ENCODE results near the gene DSE.
A peak's percentile ranks its signal among the peaks of the same experiment; 100 is the strongest.

DSE gene

GRCh38 chr6:116437656-116438055, 66.9 kb downstream of the DSE start:
- no peak for TF ChIP-seq CTCF (IDR thresholded peaks at IDR 0.05; ENCODE audit: low read depth, low read length)
- DNase-seq (ENCODE audit: extremely low read depth, low read depth), result no peak

- no peak for TF ChIP-seq CTCF (IDR thresholded peaks at IDR 0.05; ENCODE audit: low read depth, low read length)
Measured at GRCh38 chr6:116438590-116439448, 68.1 kb downstream of the DSE start.

GRCh38 chr6:116439522-116440051, 68.8 kb downstream of the DSE start:
- no peak for TF ChIP-seq CTCF (IDR thresholded peaks at IDR 0.05; ENCODE audit: low read depth, low read length)
- no peak for DNase-seq (ENCODE audit: extremely low read depth, low read depth)

More at GRCh38 chr6:116438590-116439448, 68.1 kb downstream of the DSE start:
- no peak for DNase-seq (ENCODE audit: extremely low read depth, low read depth)

- no peak for TF ChIP-seq CTCF (IDR thresholded peaks at IDR 0.05; ENCODE audit: low read depth, low read length)
- no peak for DNase-seq (ENCODE audit: extremely low read depth, low read depth)
Measured at GRCh38 chr6:116443105-116443504, 72.4 kb downstream of the DSE start.

- DNase-seq (ENCODE audit: extremely low read depth, low read depth), result no peak
- TF ChIP-seq CTCF (IDR thresholded peaks at IDR 0.05; ENCODE audit: low read depth, low read length), result peak; percentile 45
Measured at GRCh38 chr6:116444092-116444491, 73.3 kb downstream of the DSE start.

GRCh38 chr6:116444575-116444974, 73.8 kb downstream of the DSE start:
- no peak for TF ChIP-seq CTCF (IDR thresholded peaks at IDR 0.05; ENCODE audit: low read depth, low read length)
- DNase-seq (ENCODE audit: extremely low read depth, low read depth), result no peak

- no peak for TF ChIP-seq CTCF (IDR thresholded peaks at IDR 0.05; ENCODE audit: low read depth, low read length)
Measured at GRCh38 chr6:116445102-116445501, 74.4 kb downstream of the DSE start.

More at GRCh38 chr6:116445102-116445501, 74.4 kb downstream of the DSE start:
- DNase-seq (ENCODE audit: extremely low read depth, low read depth), result no peak
